Measurements from ENCODE around the gene COPG1.

DNA sequence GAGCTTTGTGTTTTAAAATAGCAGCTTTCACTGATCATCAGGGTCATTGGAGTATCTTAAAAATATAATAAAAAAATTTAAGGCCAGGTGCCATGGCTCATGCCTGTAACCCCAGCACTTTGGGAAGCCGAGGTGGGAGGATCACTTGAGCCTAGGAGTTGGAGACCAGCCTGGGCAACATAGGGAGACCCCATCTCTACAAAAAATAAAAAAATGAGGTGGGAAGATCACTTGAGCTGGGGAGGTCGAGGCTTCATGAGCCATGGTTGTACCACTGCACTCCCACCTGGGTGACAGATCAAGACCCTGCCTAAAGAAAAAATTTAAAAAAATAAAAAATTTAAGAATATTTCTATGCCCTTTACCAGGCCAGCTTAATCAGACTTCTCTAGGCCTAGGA lies 30.8 kb downstream of the COPG1 start:
- TF ChIP-seq CTCF (IDR thresholded peaks at IDR 0.05; ENCODE audit: extremely low read depth in 1 of 2, insufficient read depth in 1 of 2, low read depth in 1 of 2, low read length in 2 of 2) (no peak), POLR2AphosphoS5 (IDR thresholded peaks at IDR 0.05; ENCODE audit: insufficient read depth, low read depth, low read length) (no peak), MYC (IDR thresholded peaks at IDR 0.05; ENCODE audit: low read depth, low read length) (no peak), FOS (IDR thresholded peaks at IDR 0.05; ENCODE audit: borderline replicate concordance, insufficient read depth, low read length) (no peak), EZH2 (IDR thresholded peaks at IDR 0.05; ENCODE audit: borderline replicate concordance, low read depth, low read length, severe bottlenecking) (no peak), POLR2A (IDR thresholded peaks at IDR 0.05; ENCODE audit: low read depth, low read length) (no peak), JUN (IDR thresholded peaks at IDR 0.05; ENCODE audit: borderline replicate concordance, insufficient read depth, insufficient read length, low read depth) (no peak)
